Stimulated activated CD8-positive, alpha-beta memory T cell treated with anti-CD3 and anti-CD28 coated beads, Interleukin-7, amount 100 ng/mL, for 1 hour (primary cell): ENCODE results near the gene INF2.
"Not testable (repeated sequence)": the region's sequence is repeated elsewhere in the genome, so short reads cannot be mapped to it uniquely, and the experiment has no call there.

Experiments
- DNase-seq, 2 donors: peaks; one replicate each; pipeline ENCODE4 v3.0.0-alpha.2; 2020; ENCODE audit warnings: low read depth in 2 of 2

The INF2 gene

DNA sequence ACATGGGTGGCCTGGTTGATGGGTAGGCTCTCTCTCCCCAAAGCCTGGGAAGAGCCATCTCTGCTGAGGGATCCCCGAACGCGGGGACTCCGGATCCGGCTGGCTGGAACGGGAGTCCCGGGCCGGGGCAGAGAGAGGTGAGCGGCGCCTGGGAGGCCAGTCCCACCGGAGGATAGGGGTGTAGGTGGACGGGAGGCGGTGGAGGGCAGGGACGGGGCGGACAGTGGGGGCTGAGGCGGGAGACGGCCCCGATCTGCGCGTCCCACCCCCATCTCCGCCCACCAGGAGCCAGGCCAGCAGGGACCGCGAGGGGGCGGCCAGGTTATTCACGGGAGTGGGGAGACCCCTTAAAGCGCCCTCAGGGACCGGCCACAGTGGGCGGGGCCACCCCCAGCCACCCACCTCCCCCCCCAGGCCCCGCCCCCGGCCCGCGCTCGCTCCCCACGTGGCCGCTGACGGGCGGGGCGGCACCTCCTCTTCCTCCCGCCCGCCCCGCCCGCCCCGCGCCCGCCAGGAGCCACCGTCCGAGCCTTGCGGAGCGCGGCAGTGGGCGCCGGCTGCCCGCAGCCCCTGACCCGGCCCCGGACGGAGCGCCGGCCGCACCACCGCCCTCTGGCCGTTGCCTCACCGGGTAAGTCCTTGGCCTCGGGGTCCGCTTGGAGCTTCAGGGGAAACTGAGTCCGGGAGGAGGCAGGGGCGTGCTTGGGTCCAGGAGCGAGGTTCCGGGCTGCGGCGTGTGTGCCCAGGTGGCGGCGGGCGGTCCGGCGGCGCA, at the start of gene INF2:
Gene INF2 (plus strand): TSS at position 510 of the 772 bp plus-strand sequence. CDS start 11,748 bp downstream, outside the sequence.
- no peak for DNase-seq

DNA sequence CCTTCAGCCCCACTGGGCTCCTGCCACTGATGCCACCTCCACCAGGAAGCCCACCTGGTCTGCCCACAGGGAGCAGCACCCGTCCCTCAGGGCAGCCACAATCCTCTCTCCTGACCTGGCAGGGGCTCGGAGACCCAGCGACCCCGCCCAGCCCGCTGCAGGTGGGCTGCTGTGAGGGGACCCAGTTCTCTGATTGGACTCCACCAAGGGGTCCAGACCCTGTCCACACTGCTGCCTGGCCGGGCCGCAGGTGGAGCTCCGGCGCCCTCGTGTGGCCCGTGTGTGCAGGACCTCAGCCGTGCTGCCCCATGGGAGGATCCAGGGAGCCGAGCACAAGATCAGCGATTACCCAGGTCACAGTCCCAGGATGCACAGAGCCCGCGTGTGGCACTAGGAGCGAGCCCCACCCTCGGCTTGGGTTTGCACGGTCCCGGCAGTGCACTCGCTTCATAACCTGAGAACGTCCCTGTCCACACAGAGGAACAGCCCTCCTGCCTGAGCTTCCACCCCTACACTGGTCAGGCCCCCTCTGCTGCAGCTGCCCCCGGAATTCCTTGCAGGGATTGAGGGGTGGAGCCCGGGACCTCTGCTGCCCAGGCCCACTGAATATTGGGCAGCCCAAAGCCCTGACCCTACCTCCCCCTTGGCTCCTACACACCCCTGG, 49.4 kb upstream of the INF2 start:
- no peak for DNase-seq

DNA sequence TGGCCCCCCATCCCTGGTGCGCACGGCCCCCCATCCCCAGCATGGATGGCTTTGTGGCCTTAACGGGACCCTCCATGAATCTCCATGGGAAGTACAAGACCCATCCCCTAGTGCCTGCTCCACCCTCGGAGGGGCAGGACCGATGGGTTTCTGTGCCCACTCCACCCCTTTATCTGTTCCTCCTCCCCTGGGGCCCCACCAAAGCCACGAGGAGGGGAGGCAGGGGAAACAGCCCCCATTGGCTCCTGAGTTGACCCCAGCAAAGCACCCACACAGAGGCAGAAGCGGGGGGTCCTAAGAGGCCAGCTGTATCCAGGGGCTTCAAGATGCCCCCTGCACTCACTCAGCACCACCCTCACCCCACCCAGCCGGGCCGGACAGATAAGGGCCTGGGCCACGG, 48.7 kb upstream of the INF2 start:
- DNase-seq: no peak

DNA sequence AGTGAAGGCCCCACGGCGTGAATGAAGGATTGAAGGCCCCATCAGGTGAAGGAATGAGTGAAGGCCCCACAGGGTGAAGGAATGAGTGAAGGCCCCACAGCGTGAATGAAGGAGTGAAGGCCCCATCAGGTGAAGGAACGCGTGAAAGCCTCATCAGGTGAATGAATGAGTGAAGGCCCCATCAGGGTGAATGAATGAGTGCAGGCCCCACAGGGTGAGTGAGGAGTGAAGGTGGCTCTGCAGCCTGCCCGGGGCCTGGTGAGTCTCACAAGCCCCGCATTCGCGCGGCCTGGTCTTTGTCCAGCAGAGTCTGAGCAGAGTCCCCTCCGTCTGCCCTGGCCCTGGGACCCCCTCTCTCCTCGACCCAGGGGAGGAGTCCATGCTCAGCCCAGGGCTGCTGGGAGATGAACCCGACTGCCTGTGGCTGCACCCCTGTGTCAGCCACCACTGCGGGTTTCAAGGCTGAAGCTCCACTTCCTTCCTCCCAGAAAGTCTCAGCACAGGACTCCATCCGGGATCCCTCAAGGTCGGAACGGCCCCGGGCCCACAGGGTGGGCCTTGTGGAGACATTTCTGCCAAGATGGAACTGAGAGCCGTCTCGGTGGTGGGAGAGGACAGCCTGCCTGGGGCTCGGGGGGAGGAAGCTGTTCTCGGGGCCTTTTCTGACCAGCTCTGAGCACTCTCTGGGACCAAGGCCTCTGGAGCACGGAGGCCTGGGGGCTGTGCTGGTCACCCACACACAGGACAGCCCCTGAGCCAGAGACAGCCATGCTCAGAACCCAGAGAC, 47.5 kb upstream of the INF2 start:
- DNase-seq: no peak

DNA sequence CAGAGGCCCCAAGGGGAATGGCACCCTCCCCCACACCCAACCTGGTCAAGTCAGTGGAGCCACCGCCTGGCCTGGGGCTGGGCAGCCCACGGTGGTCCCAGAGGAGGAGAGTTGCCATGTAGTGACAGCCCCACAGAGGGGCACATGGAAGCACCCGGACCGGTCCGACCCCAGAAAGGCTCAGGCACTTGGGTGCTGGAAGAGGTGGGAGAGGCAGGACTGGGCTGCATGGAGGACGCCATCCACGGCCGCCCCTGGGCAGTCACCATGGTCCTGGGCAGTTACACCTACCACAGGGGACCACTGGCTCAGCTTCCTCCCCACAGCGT, 46.9 kb upstream of the INF2 start:
- no peak for DNase-seq

DNA sequence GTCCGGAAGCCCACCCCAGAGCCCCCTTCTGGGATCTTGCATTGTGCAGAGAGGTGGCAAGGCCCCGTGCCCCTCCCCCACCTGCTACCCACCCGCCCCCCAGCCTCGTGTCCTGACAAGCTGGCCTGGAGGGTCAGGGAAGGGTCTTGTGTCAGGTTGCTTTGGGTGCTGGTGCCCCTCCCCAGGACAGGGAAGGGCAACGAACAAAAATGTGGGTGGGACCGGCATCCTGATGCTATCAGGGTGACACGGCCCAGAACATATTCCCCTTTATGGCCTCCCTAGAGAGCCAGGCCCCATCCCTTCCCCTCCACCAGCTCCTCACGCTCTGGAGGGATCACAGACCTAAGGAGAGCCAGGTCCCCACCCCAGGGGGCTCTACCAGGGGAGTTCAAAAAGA, 46.1 kb upstream of the INF2 start:
- no peak for DNase-seq

DNA sequence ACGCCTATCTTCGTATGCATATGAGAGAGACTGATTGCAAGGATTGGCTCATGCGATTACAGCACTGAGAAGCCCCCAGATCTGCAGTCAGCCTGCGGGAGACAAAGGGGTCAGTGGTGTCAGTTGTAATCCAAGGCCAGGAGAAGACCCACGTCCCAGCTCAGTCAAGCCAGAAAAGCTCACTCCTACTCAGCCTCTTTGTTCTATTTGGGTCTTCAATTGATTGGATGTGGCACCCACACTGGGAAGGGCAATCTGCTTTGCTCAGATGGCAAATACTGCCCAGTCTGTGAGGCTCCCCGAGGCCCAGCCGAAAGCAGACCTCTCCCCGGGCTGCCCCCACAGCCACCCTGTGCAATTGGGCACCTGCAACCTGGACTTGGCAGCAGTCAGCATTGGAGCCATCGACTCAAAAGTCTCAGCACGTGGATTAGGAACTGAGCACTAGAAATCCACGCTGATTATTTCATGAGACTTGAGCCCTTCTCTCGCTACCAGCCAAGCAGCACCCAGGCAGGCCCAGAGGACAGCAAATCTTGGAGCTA, 45.3 kb upstream of the INF2 start:
- DNase-seq: no peak

DNA sequence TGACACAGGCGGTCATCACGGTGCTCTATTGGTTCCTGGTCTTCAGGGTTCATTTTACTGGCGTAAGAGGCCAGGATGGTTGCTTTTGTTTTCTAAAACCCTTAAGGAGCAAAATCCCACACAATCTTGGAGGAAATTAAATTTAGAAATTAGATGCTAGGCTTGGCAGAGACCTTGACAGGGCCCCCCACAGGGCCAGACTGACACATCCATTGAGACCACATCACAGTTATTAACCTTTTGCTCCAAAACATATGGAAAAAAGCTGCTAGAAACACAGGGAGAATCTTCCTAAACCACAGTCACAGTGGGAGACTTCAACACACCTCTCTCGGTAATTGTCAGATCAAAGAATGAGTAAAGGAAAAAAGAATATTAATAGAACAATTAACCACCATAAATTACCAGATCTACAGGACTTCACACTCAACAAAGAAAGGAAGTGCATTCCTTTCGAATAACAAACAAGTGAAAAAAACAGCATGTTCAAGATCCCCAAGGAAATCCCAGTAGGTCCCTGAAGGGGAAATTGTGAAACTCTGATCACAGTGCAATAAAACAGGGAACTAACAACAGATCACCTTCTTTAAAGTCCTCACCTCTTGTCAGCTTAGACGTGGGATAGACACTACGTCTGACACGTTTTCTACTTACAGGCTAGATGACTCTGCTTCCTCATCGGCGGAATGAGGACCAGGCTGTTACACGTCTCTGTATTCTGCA, 44.6 kb upstream of the INF2 start:
- no peak for DNase-seq

DNA sequence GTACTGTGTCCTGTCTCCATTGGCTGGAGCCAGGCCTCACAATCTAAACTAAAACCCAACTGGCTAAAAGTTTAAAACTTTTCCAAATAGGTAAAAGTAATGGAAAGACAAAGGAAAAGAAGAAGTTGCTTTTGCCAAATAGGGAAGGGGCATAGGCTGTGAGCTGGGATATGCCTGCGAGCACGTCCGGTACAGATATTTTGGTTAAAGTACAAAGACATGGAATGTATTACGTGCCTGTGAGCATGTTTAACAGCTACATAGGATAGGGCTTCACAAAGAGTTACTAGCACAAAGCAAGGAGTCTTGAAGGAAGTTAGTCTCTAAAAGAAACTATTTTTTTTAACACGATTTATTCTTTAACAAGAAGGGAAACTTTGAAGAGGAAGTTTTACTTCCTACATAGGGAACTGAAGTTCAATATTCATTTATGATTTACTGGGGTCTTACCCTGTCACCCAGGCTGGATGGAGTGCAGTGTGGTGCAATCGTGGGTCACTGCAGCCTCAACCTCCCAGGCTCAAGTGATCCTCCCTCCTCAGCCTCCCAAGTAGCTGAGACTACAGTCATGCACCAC, 41.9 kb upstream of the INF2 start:
- no peak for DNase-seq

DNA sequence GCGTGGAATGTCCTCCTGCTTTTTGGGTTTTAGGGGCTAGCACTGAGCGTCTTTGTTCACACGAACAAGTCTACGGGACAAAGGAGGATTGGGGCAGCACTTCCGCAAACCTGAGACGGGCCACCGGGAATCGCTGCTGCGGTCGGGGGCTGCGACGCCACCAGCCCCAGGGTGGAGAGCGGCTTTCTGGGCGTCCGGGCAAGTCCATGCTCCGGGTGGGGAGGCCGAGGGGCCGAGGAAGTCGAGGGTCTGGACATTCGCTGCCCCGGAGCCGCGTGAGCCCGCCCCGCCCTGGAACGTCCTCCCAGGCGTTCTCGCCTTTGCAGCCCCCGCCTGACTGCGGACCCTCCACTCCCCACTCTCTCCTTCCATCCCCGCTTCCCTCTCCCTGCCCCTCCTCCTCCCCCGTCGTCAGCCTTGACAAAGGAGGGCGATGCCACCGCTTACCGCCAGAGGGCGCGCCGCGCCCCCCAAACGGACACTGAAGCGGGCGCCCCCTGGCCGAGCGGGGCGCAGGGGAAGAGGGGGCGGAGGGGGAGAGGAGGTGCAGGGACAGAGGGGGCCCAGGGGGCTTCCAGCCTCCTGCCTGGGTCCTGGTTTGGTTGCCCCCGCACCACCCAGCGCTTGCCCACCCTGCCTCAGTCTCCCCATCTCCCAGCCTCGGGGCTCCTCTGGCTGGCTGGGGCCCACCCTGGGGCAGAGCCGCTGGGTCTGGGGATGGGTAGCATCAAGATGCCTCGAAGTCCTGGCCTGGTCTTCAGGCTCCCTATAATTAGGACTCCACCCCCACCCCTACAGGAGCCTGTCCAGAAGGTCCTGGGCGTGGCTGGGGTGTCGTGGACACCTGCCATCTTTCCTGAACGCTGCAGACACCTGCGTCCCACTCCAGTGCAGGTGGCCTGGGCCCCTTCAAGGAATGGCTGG, 39.1 kb upstream of the INF2 start:
- peak; percentile 41 to 58 for DNase-seq

DNA sequence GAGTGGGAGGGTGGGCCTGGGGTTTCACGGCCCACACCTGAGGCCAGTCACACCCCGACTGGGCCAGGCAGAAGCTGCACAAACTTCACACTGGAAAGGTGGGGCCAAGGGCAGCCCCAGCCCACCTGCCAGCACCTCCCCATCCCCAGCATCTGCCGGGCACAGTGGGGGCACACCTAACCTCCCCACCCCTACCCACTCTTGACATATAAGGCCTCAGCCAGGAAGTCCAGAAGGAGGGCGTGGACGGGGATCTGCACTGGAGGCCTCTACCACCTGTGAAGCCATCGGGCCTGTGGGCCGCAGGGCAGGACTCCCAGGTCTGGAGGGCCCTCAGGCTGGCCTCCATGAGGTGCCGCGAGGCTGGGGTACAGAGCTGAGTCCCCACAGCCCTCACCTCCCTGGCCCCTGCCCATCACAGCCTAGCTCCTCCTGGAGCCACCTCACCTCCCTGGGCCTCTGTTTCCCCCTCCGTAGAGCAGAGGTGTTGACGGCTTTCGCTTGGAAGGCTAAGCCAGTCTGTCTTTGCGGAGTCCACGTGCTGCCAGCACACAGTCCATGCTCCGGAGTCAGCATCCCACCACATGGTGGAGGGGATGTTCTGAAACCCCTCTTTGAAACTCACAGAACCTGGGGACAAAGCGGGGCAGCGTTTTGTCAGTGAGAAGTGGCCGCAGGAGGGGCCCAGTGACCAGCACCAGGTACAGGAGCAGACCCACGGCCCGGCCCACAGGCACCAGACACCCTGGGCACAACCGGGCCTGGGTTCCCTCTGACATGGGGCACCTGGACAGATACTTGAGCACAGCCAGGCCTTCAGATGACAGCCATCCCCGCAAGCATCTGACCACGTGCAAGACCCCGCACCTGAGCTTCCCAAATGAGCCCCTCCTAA, 38.2 kb upstream of the INF2 start:
- no peak for DNase-seq

DNA sequence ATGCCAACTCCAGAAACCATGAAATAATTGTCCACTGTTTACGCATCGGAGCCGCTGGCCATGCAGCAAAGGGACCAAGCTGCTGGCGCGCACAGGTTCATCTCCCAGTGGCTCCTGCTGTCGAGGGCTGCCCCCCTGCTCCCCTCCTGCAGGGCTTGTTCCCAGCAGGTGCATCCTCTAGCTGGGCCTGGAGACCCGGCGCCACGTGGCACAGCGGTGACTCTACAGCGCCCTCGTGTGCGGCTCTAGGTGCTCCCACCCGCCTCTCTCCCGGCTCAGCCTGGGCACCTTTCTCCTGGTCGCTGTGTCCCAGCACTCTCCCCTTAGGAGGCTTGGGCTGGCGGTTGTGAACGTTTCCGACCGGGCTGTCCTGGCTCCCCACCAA, 37.5 kb upstream of the INF2 start:
- no peak for DNase-seq

DNA sequence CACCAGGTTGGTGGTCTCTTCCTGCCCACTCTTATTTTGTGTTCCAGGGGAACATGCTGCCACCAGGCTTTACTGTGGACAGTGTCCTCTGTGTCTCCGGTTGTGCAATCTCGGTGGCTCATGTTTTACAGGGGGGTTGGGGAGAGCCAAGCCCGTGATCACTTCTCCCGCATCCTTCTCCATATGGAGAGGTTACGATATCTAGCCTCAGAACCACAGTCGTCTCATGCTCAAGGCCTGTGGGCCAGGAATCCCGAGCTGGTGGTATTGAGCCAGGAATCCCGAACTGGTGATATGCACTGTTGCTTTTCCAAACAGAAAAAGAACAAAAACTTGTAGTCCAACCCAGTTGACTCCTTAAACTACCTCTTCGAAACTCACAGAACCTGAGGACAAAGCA, 37.0 kb upstream of the INF2 start:
- DNase-seq: no peak

DNA sequence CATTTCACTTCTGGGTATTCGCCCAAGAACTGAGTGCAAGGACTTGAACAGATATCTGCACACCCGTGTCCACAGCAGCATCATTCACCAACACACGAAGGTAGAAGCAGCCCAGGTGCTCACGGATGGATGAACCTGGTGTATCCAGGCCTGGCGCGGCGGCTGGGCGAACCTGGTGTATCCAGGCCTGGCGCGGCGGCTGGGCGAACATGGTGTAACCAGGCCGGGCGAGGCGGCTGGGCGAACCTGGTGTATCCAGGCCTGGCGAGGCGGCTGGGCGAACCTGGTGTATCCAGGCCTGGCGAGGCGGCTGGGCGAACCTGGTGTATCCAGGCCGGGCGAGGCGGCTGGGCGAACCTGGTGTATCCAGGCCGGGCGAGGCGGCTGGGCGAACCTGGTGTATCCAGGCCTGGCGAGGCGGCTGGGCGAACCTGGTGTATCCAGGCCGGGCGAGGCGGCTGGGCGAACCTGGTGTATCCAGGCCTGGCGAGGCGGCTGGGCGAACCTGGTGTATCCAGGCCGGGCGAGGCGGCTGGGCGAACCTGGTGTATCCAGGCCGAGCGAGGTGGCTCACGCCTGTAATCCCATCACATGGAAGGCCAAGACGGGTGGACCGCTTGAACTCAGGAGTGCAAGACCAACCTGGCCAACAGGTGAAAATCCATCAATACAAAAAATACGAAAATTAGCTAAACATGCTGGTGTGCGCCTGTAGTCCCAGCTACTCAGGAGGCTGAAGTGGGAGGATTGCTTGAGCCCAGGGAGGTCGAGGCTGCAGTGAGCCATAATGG, 36.1 kb upstream of the INF2 start:
- DNase-seq: not testable (repeated sequence)

DNA sequence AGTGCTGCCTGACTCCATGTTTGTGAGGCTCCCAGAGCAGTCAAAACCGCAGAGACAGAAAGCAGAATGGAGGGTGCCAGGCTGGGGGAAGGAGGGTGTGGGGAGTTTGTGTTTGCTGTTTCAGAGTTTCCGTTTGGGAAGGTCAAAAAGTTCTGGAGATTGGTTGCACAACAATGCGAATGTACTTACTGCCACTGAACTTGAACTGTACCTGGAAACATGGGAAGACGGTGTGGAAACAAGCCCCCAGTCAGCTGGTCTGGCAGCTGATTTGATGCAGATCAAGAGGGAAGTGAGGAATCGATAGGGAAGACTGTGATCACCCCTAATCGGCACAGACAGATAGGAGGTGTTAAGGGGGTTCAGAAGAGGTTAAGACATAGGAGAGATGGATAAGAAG, 35.3 kb upstream of the INF2 start:
- no peak for DNase-seq

DNA sequence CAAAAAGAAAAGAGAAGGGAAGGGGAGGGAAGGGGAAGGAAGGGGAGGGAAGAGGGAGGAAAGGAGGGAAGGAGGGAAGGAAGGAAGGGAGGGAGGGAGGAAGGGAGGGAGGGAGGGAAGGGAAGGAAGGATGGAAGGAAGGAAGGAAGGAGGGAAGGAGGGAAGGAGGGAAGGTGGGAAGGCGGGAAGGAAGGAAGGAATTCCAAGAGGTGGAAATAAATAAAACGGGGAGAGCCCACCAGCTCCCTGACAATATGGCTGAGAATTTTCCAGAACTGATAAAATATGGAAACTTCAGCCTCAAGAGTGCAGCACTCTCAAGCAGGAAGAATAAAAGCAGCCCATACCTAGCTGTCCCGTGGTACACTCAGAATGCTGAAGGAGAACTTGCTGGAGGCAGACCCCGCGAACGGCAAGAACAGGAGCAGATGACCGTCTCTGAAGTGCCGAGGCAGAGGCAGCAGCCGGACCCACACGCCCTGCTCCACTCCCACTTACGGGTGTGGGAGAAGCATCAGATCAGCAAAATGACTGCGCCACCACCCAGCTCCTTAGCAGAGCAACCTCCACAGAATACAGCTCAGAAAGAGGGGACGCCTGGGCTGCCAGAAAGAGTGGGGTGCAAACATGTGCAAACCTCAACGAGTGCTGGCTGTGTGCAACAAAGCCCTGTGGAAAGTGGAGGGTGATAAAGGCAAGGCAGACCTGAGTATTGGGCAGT, 34.1 kb upstream of the INF2 start:
- no peak for DNase-seq

DNA sequence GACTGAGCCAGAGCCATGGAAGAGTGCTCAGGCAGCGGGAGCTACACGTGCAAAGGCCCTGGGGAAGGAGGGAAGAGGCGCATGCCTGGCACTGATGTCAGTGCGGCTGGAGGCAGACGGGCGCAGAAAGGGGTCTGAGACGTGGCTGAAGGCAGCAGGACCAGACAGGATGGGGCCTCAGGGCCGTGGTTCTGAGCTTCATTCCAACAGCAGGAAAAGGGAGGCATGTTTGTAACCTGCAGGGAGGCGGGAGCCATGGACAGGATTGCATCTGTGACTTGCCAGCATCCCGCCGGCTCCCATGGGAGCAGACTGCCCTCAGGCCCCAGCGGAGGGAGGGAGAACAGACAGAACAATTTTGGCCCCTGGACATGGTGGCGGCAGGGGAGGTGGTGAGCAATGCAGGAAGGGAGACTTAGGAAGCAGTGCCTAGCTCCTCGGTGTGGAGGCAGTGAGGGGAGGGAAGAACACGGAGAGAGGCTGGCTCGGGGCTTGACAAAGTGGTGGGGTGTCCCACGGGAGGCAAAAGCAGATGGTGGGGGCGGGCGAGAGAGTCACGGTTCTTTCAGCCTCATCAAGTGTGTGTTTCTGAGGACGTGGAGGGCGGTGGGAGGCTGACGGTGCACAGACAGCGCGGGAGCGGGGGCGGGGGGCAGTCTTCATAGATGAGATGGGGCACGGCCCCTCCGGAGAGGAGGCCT, 33.3 kb upstream of the INF2 start:
- DNase-seq: no peak
